ENCODE results near the gene MACF1. TPM values are rescaled to one million over a fixed set of nuclear protein-coding genes. Genes with fewer than 3 reads are reported as not detected.

MACF1 gene
- total RNA-seq, 1 experiment from 2014 or later: 190 TPM

DNA sequence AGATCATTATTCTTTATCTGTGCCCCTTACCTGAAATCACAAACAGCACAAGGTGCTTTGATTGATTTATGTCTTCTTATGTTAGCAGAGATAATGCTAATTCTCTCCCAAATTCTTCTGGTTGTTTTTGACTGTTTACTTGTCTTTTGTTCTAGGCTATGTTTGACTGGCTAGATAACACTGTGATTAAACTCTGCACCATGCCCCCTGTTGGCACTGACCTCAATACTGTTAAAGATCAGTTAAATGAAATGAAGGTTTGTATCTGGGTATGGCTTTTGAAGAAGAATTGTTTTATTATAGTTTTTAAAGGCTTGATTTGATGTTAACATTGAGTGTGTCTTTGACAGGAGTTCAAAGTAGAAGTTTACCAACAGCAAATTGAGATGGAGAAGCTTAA lies 237.3 kb downstream of the MACF1 start:
- no peak overlapping the region for H3K9ac ChIP-seq (ENCODE audit: extremely low read depth, insufficient read length, low read length)
- Mint-ChIP-seq H3K36me3 (ENCODE audit: insufficient read depth in 1 of 3, low read depth in 3 of 3) (peaks cover 54 to 81% (median 71%) of the 10 kb centered on the region in 3 experiments), H3K9me3 (no peaks in the 10 kb centered on the region), H3K4me3 (no peak overlapping the region), H3K27ac (no peak overlapping the region), H3K4me1 (no peaks in the 10 kb centered on the region), H3K27me3 (ENCODE audit: low read depth) (no peaks in the 10 kb centered on the region; the same call in 1 of the 2 replicates)
- TF ChIP-seq, protein P1, sequence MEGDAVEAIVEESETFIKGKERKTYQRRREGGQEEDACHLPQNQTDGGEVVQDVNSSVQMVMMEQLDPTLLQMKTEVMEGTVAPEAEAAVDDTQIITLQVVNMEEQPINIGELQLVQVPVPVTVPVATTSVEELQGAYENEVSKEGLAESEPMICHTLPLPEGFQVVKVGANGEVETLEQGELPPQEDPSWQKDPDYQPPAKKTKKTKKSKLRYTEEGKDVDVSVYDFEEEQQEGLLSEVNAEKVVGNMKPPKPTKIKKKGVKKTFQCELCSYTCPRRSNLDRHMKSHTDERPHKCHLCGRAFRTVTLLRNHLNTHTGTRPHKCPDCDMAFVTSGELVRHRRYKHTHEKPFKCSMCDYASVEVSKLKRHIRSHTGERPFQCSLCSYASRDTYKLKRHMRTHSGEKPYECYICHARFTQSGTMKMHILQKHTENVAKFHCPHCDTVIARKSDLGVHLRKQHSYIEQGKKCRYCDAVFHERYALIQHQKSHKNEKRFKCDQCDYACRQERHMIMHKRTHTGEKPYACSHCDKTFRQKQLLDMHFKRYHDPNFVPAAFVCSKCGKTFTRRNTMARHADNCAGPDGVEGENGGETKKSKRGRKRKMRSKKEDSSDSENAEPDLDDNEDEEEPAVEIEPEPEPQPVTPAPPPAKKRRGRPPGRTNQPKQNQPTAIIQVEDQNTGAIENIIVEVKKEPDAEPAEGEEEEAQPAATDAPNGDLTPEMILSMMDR (conservative IDR thresholded peaks at IDR 0.05): no peak
- no peaks in the 10 kb centered on the region for H3K23me2 ChIP-seq (ENCODE audit: insufficient read length, low read depth, low read length, poor library complexity, severe bottlenecking)
- H2BK5ac ChIP-seq (ENCODE audit: insufficient read length, low read length): no peak overlapping the region
- no peak overlapping the region for H3K27ac ChIP-seq (ENCODE audit: insufficient read length, low read depth, low read length)
- no peaks in the 10 kb centered on the region for H3K9me3 ChIP-seq (ENCODE audit: control insufficient read depth, low read depth, low read length)
- no peak overlapping the region for H3K56ac ChIP-seq (ENCODE audit: insufficient read length, low read depth, low read length)
- no peak overlapping the region for H3K4ac ChIP-seq (ENCODE audit: low read depth, low read length)
- H2BK120ac ChIP-seq (ENCODE audit: low read depth, low read length, poor library complexity, severe bottlenecking): no peak overlapping the region
- no peaks in the 10 kb centered on the region for H4K20me1 ChIP-seq (ENCODE audit: control insufficient read depth, insufficient read depth, insufficient read length)
- no peak overlapping the region for H3T11ph ChIP-seq (ENCODE audit: low read length)
- no peaks in the 10 kb centered on the region for H3K27me3 ChIP-seq (ENCODE audit: insufficient read depth, low read length)
- no peak overlapping the region for H3K4me2 ChIP-seq (ENCODE audit: insufficient read depth, insufficient read length, low read length)
- DNase-seq: no peak
- H4K8ac ChIP-seq (replicated peaks; ENCODE audit: insufficient read length, low read depth, low read length): no peak overlapping the region
- no peak overlapping the region for H2BK20ac ChIP-seq (ENCODE audit: low read depth, low read length, poor library complexity, severe bottlenecking)
- no peak overlapping the region for H4K5ac ChIP-seq (ENCODE audit: insufficient read length, low read depth, low read length)
- H3K23ac ChIP-seq (ENCODE audit: insufficient read length, low read depth, low read length): no peak overlapping the region
- no peaks in the 10 kb centered on the region for H3K79me1 ChIP-seq (ENCODE audit: insufficient read depth, low read depth, low read length, poor library complexity, severe bottlenecking)
- no peak overlapping the region for H2AK5ac ChIP-seq (ENCODE audit: insufficient read length, low read length)
- no peak overlapping the region for H2BK12ac ChIP-seq (ENCODE audit: insufficient read length, low read depth, low read length)
- H3K14ac ChIP-seq (ENCODE audit: insufficient read depth, low read length): no peak overlapping the region
- H2AFZ ChIP-seq (ENCODE audit: low read length): no peak overlapping the region
- no peak overlapping the region for H2BK15ac ChIP-seq (ENCODE audit: low read depth, low read length)
- no peaks in the 10 kb centered on the region for H3K4me1 ChIP-seq (ENCODE audit: insufficient read depth, low read length)
- no peak overlapping the region for H4K91ac ChIP-seq (ENCODE audit: insufficient read length, low read depth, low read length)
- H3K79me2 ChIP-seq (ENCODE audit: insufficient read depth, low read length): no peaks in the 10 kb centered on the region
- H3K18ac ChIP-seq (ENCODE audit: insufficient read length, low read depth, low read length): no peak overlapping the region
